ENCODE measurements around the gene HTR3C. TPM values are rescaled to one million over a fixed set of nuclear protein-coding genes. Genes with fewer than 3 reads are reported as not detected.

HTR3C gene
- total RNA-seq, 1 donor from 2014 or later = not detected

DNA sequence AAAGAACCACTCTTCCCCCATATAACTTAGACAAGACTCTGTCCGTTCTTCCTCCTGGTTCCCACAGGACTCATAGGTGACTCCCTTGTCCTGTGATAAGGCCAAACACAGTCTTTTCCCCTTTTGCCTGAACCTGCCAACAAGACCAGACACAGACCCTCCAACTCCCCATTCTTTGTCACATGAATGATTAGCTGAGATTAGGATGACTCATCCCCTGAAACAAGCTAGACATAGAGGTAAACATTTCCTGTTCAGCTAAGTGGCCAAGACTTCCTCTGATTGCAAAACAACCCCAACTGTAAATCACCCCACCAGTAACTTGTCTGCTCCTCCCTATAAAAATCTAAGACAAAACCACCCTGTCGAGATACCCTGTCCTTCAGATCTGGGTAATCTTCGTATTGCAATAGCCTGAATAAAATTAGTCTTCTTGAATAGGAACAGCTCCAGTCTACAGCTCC is 32.6 kb downstream of the HTR3C start:
- peak; percentile 27 to 61 for DNase-seq (ENCODE audit: low read depth in 2 of 2)

DNA sequence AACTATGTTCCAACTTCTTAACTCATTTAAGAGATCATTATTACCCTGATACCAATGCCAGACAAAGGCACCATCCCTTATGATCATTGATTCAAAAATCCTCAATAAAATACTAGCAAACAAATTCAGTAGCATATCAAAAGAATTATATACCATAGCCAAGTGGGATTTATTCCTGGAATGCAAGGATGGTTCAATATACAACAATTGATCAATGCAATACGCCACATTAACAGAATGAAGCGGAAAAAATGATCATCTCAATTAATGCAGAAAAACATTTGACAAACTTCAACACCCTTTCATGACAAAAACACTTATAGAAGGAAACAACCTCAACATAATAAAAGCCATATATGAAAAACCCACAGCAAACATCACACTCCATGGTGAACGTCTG is 39.4 kb downstream of the HTR3C start:
- no peak for DNase-seq (ENCODE audit: low read depth in 2 of 2)

DNA sequence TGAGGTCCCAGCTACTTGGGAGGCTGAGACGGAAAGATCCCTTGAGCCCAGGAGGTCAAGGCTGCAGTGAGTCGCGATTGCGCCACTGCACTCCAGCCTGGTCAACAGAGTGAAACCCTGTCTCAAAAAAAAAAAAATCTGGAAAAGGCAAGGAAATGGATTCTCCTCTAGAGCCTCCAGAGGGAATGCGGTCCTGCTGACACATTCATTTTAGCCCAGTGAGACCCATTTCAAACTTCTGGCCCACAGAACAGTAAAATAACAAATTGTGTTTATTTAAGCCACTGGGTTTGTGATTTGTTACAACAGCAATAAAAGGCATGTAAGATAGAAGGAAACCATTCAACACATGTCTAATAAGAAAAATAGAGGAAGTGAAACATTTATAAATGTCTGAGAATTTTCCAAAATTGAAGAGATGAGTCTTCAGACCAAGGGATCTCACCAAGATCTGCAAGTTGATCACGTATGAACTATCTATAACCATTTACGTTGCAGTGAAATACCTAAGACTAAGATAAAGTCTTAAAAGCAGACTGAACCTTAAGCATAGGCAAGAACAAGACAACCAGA is 44.0 kb downstream of the HTR3C start, which contains the start of gene HTR3E:
TSS of gene HTR3E (plus strand) at position 254 of the 573 bp plus-strand sequence. CDS start 466 bp downstream, outside the sequence.
- DNase-seq (ENCODE audit: low read depth in 2 of 2) = no peak

DNA sequence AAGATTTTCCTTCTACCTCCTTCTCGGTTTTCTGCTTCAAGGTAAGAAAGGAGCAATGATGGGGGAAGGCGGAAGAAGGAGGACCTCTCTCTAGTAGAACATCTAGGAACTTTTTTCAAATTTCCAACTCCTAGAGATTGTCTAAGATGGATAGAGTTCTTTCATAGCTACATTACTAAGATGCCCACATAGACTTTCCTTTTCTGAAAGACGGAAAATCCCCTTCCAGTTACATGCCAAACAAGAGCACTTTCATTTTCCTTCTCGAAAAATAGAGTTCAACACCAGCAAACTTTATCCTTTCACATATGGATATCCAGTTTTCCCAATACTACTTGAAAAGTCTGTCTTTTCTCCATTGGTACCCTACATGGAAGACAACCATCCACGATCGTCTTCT is 44.7 kb downstream of the HTR3C start:
- DNase-seq (ENCODE audit: low read depth in 2 of 2) = no peak

DNA sequence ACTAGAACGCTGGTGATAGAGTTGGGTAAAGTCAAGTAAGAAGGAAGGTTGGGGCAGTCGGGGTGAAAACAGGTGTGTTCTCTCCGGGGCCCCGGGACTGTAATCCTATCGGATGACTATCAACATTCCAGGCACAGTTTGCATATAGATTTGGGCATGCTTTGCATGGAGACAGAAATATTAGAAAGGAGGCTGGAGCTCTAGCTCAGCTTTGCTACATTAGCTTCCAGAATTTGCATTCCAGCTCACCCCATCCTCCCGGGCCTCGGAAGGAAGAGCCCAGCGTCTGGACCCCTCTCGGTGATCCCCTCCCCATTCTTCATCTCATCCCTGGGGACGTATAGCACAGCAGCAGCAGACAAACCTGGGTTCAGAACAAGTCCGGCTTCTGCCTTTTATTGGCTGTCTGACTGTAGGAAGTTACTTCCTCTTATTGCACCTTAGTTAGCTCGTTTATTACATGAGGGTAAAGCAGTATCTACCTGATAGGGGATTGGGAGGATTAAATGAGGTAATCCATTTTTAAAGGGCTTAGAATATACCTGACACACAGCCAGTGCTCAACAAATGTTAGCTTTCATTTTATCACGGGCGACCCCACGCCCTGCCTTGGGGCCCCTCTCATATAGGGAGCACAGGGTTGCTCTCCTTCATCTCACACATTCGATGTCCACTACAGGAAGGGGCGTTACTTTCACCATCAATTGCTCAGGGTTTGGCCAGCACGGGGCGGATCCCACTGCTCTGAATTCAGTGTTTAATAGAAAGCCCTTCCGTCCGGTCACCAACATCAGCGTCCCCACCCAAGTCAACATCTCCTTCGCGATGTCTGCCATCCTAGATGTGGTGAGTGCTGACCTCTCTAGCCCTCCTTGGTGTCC is 47.2 kb downstream of the HTR3C start:
- no peak for DNase-seq (ENCODE audit: low read depth in 2 of 2)

Other genes with a start within 250 kb of the HTR3C start
- 0.60 and 1.7 TPM in 2 replicates for gene MAP6D1, start 227.5 kb upstream of the HTR3C start, total RNA-seq
- 27.6 and 30.5 TPM in 2 replicates for gene PARL, start 168.2 kb upstream of the HTR3C start, total RNA-seq
- 8.9 and 10.9 TPM in 2 replicates for gene ABCC5, start 35.2 kb upstream of the HTR3C start, total RNA-seq
- not detected in 2 replicates for gene HTR3D, start 21.3 kb upstream of the HTR3C start, total RNA-seq
- gene HTR3E, start 44.0 kb downstream of the HTR3C start, total RNA-seq = not detected in 2 replicates
- gene EIF2B5, start 82.3 kb downstream of the HTR3C start, total RNA-seq = 25.9 and 34.3 TPM in 2 replicates
- gene DVL3, start 102.3 kb downstream of the HTR3C start, total RNA-seq = 15.0 and 19.8 TPM in 2 replicates
- gene AP2M1, start 121.8 kb downstream of the HTR3C start, total RNA-seq = 442 and 454 TPM in 2 replicates
- gene ABCF3, start 133.2 kb downstream of the HTR3C start, total RNA-seq = 42.7 and 57.5 TPM in 2 replicates
- under 0.01 TPM in 1 of 2 replicates, not detected in the other for gene VWA5B2, start 176.5 kb downstream of the HTR3C start, total RNA-seq
- 15.5 and 20.4 TPM in 2 replicates for gene ALG3, start 195.9 kb downstream of the HTR3C start, total RNA-seq
- 3.5 and 3.6 TPM in 2 replicates for gene EEF1AKMT4, start 196.6 kb downstream of the HTR3C start, total RNA-seq
- not detected in 2 replicates for gene CAMK2N2, start 208.5 kb downstream of the HTR3C start, total RNA-seq
- gene ECE2, start 223.0 kb downstream of the HTR3C start, total RNA-seq = not detected in 2 replicates
- 310 and 389 TPM in 2 replicates for gene PSMD2, start 246.2 kb downstream of the HTR3C start, total RNA-seq